CD14-positive monocyte (primary cell): Measurements from ENCODE around the gene LGALS4. TPM values are rescaled to one million over a fixed set of nuclear protein-coding genes. Genes with fewer than 3 reads are reported as not detected.
A peak's percentile ranks its signal among the peaks of the same experiment; 100 is the strongest.
"Not testable (repeated sequence)": the region's sequence is repeated elsewhere in the genome, so short reads cannot be mapped to it uniquely, and the experiment has no call there.

Source experiments
- DNase-seq, 3 donors: peaks; one replicate each; pipeline ENCODE4 v3.0.0-alpha.2; 2011 to 2022
- H2AFZ ChIP-seq: 2 replicates; pipeline ENCODE4 v1.6.0; 2012; ENCODE audit warnings: mild to moderate bottlenecking, low read depth, low read length, inconsistent platforms; ENCODE audit not compliant: insufficient read depth, poor library complexity, severe bottlenecking
- H3K27ac ChIP-seq, 2 donors: 1 replicate in 1 of 2; 2 replicates in 1 of 2; pipeline ENCODE4 v1.5.1; 2012 to 2013; ENCODE audit warnings: low read length in 2 of 2, control low read depth in 1 of 2, inconsistent platforms in 1 of 2, low read depth in 1 of 2, mild to moderate bottlenecking in 1 of 2
- H3K27me3 ChIP-seq, 2 donors: one replicate each; pipeline versions ENCODE4 v1.6.0 to v1.6.1; 2011 to 2013; ENCODE audit warnings: low read length in 2 of 2; ENCODE audit not compliant: control insufficient read depth in 2 of 2, insufficient read depth in 2 of 2
- H3K36me3 ChIP-seq, 2 donors: replicated peaks in 1 of 2; 1 replicate in 1 of 2; 2 replicates in 1 of 2; pipeline versions ENCODE4 v1.5.1 to v1.6.1; 2012 to 2013; ENCODE audit warnings: low read length in 2 of 2, control low read depth in 1 of 2, inconsistent platforms in 1 of 2, mild to moderate bottlenecking in 1 of 2; ENCODE audit not compliant: insufficient read depth in 2 of 2, control insufficient read depth in 1 of 2
- H3K4me1 ChIP-seq, 2 donors: 1 replicate in 1 of 2; 2 replicates in 1 of 2; pipeline versions ENCODE4 v1.5.1 to v1.6.1; 2012 to 2013; ENCODE audit warnings: low read length in 2 of 2, control low read depth in 1 of 2, inconsistent platforms in 1 of 2, mild to moderate bottlenecking in 1 of 2, moderate library complexity in 1 of 2; ENCODE audit not compliant: insufficient read depth in 2 of 2, control insufficient read depth in 1 of 2
- H3K4me2 ChIP-seq: replicated peaks from 2 replicates; pipeline ENCODE3; 2012; ENCODE audit warnings: low read length, moderate library complexity, mild to moderate bottlenecking; ENCODE audit not compliant: poor library complexity, severe bottlenecking; ENCODE audit errors: extremely low read depth
- H3K4me3 ChIP-seq, 3 experiments: fragments of 200-600 bp in 1 of 3; sonication (generic) in 1 of 3; replicated peaks in 1 of 3; 1 replicate in 2 of 3; 2 replicates in 1 of 3; pipeline ENCODE4 v1.5.1; 2011 to 2013; ENCODE audit warnings: low read length in 3 of 3, mild to moderate bottlenecking in 3 of 3, control low read depth in 2 of 3, low read depth in 2 of 3, inconsistent platforms in 1 of 3, moderate library complexity in 1 of 3
- H3K79me2 ChIP-seq: 2 replicates; pipeline ENCODE4 v1.6.0; 2012; ENCODE audit warnings: mild to moderate bottlenecking, control low read depth, inconsistent platforms, low read length, moderate library complexity; ENCODE audit not compliant: insufficient read depth
- H3K9ac ChIP-seq: 2 replicates; pipeline ENCODE4 v1.6.0; 2017; ENCODE audit warnings: low read length, mild to moderate bottlenecking; ENCODE audit not compliant: insufficient read depth, poor library complexity, severe bottlenecking
- H3K9me3 ChIP-seq, 2 donors: replicated peaks in 1 of 2; 1 replicate in 1 of 2; 2 replicates in 1 of 2; pipeline versions ENCODE4 v1.5.1 to v1.6.1; 2012 to 2013; ENCODE audit warnings: low read length in 2 of 2, control low read depth in 1 of 2; ENCODE audit not compliant: control insufficient read depth in 1 of 2, insufficient read depth in 1 of 2
- H4K20me1 ChIP-seq: 2 replicates; pipeline ENCODE4 v1.6.0; 2012; ENCODE audit warnings: mild to moderate bottlenecking, low read length, control low read depth, moderate library complexity; ENCODE audit not compliant: insufficient read depth
- H3K27ac Mint-ChIP-seq, 7 donors: one replicate each; pipeline ENCODE4 v1.8.0; 2020; ENCODE audit warnings: mild to moderate bottlenecking in 7 of 7, mixed read lengths in 7 of 7, moderate library complexity in 6 of 7, inconsistent platforms in 2 of 7
- H3K27me3 Mint-ChIP-seq, 3 donors: one replicate each; pipeline ENCODE4 v1.8.0; 2021 to 2022; ENCODE audit warnings: low read depth in 3 of 3, mild to moderate bottlenecking in 3 of 3, mixed read lengths in 3 of 3, moderate library complexity in 3 of 3, inconsistent platforms in 1 of 3
- H3K36me3 Mint-ChIP-seq, 2 donors: one replicate each; pipeline ENCODE4 v1.8.0; 2020; ENCODE audit warnings: mixed read lengths in 2 of 2, inconsistent platforms in 1 of 2, mild to moderate bottlenecking in 1 of 2
- H3K4me1 Mint-ChIP-seq: one replicate; pipeline ENCODE4 v1.8.0; 2020; ENCODE audit warnings: mild to moderate bottlenecking, mixed read lengths
- H3K4me3 Mint-ChIP-seq, 2 donors: one replicate each; pipeline ENCODE4 v1.8.0; 2020; ENCODE audit warnings: mild to moderate bottlenecking in 2 of 2, mixed read lengths in 2 of 2, moderate library complexity in 1 of 2
- H3K9me3 Mint-ChIP-seq, 7 donors: one replicate each; pipeline ENCODE4 v1.8.0; 2020 to 2022; ENCODE audit warnings: mixed read lengths in 7 of 7, mild to moderate bottlenecking in 6 of 7, moderate library complexity in 6 of 7, inconsistent platforms in 2 of 7
- WGBS: methylation state at CpG from one replicate; pipeline ENCODE4 v1.1.5; 2013; ENCODE audit warnings: missing lambda C conversion rate; ENCODE audit not compliant: insufficient coverage; 5-methylcytosine and 5-hydroxymethylcytosine counted together
- intact Hi-C, 2 donors: fragments of 100-400 bp; cut with micrococcal nuclease; formaldehyde crosslinking; loops; one replicate each; pipeline versions ENCODE4 v1.15.0 to v1.15.1; 2023
- polyA minus RNA-seq: library from RNA; depleted of rRNA, polyadenylated mRNA; stranded (reverse); fragments of >200 nt; gene quantifications from 2 replicates; pipeline ENCODE4 v1.2.3, GENCODE V29; 2012
- polyA plus RNA-seq, 3 donors: library from polyadenylated mRNA; depleted of rRNA in 1 of 3; unstranded in 2 of 3; stranded (reverse) in 1 of 3; fragments of 300-500 nt in 2 of 3; fragments of >200 nt in 1 of 3; fragmentation: Illumina TruSeq in 2 of 3; gene quantifications; 1 replicate in 2 of 3; 2 replicates in 1 of 3; pipeline ENCODE4 v1.2.3, GENCODE V29; 2012 to 2021
- total RNA-seq, 12 experiments: library from RNA in 1 of 12; stranded (reverse) in 1 of 12; fragments of 120-200 nt in 1 of 12; gene quantifications; one replicate each; pipeline ENCODE4 v1.2.4 and lab custom pipeline; 2013 to 2026; ENCODE audit warnings: mixed read lengths in 6 of 12, inconsistent platforms in 1 of 12
- TF ChIP-seq, protein P1 (sequence below): fragments of 200-600 bp; IDR thresholded peaks from one replicate; pipeline ENCODE4 v1.8.0; 2022; ENCODE audit warnings: antibody characterized with exemption, mild to moderate bottlenecking

The LGALS4 gene, protein sequence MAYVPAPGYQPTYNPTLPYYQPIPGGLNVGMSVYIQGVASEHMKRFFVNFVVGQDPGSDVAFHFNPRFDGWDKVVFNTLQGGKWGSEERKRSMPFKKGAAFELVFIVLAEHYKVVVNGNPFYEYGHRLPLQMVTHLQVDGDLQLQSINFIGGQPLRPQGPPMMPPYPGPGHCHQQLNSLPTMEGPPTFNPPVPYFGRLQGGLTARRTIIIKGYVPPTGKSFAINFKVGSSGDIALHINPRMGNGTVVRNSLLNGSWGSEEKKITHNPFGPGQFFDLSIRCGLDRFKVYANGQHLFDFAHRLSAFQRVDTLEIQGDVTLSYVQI
- total RNA-seq (2013) = 0.39 TPM
- polyA plus RNA-seq = 1 to 10 TPM in 1 of 3 donors, not detected in 2; 1.7 TPM
- 0.42 TPM in 1 of 2 replicates, not detected in the other for polyA minus RNA-seq
- total RNA-seq (lab: John Stamatoyannopoulos, UW) = 0.05 to 1.1 (median 0.25) reads per million in 11 experiments

DNA sequence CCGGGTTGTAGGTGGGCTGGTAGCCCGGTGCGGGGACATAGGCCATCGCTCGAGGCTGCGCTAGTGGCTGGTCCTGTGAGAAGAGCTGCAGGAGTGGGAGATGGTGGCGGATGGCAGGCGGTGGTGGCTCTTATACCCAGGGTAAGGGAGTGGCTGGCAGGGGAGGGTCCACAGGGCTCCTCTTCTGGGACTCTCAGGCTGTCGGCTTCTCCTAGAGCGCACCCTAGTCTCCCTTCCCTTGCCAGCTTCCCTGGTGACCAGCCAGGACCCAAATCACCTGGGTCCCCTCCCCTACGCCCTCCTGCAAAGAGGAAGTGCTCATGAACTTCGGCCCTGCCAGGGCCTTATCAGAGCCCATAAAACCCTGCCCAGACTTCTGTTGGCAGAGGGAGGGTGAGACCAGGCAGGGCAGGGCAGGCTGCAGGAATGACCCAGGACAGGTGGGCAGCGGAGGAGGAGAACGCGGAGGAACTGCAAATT, at the start of gene LGALS4:
LGALS4 (minus strand) TSS at position 105 of the 480 bp plus-strand sequence; CDS start at position 46, 59 bp downstream.
- 86% methylated on average over 12 of the region's 15 CpGs for WGBS
- H3K27me3 ChIP-seq = no peaks in the 10 kb centered on the region
- H3K9ac ChIP-seq = no peak within 1 kb of the TSS

DNA sequence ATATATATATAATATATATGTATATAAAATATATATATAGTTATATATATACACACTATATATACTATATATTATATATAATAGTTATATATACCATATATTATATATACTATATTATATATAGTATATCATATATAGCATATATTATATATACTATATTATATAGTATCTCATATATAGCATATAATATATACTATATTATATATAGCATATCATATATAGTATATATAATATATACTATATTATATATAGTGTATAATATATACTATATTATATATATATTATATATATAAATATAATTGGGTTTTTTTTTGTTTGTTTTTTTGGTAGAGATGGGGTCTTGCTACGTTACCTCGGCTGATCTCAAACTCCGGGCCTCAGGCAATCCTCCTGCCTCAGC, 48.6 kb upstream of the LGALS4 start:
- Histone ChIP-seq H3K79me2 (no peaks in the 10 kb centered on the region), H3K9ac (no peak overlapping the region), H3K9me3 (no peaks in the 10 kb centered on the region), H2AFZ (no peak overlapping the region), H3K27me3 (no peaks in the 10 kb centered on the region), H3K36me3 (no peaks in the 10 kb centered on the region), H3K4me2 (no peak overlapping the region), H4K20me1 (no peaks in the 10 kb centered on the region), H3K4me1 (peaks cover 27 to 36% of the 10 kb centered on the region in 2 donors), H3K4me3 (no peak overlapping the region), H3K27ac (no peak overlapping the region)
- H3K4me3 Mint-ChIP-seq = no peak overlapping the region
- peaks cover 2 to 7% (median 3%) of the 10 kb centered on the region in 3 donors for H3K27me3 Mint-ChIP-seq
- no peaks in the 10 kb centered on the region for H3K36me3 Mint-ChIP-seq
- no peak overlapping the region for H3K27ac Mint-ChIP-seq
- intact Hi-C loops = no loop called here
- TF ChIP-seq, protein P1, sequence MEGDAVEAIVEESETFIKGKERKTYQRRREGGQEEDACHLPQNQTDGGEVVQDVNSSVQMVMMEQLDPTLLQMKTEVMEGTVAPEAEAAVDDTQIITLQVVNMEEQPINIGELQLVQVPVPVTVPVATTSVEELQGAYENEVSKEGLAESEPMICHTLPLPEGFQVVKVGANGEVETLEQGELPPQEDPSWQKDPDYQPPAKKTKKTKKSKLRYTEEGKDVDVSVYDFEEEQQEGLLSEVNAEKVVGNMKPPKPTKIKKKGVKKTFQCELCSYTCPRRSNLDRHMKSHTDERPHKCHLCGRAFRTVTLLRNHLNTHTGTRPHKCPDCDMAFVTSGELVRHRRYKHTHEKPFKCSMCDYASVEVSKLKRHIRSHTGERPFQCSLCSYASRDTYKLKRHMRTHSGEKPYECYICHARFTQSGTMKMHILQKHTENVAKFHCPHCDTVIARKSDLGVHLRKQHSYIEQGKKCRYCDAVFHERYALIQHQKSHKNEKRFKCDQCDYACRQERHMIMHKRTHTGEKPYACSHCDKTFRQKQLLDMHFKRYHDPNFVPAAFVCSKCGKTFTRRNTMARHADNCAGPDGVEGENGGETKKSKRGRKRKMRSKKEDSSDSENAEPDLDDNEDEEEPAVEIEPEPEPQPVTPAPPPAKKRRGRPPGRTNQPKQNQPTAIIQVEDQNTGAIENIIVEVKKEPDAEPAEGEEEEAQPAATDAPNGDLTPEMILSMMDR = no peak
- DNase-seq = no peak
- H3K9me3 Mint-ChIP-seq = peaks cover 0 to 7% (median 0%) of the 10 kb centered on the region in 7 donors
- whole genome bisulfite sequencing = no CpG with 5 or more reads among the region's 3 CpGs
- peaks cover 43% of the 10 kb centered on the region for H3K4me1 Mint-ChIP-seq

More for the DNA sequence above, at the start of gene LGALS4:
- Mint-ChIP-seq H3K4me1 (peaks cover 4% of the 10 kb centered on the region), H3K36me3 (peaks cover 27 to 35% of the 10 kb centered on the region in 2 donors), H3K4me3 (peak within 1 kb of the TSS in 1 of 2 donors; percentile 37), H3K9me3 (peaks cover 0 to 1% (median 0%) of the 10 kb centered on the region in 7 donors), H3K27me3 (peaks cover 0 to 3% (median 0%) of the 10 kb centered on the region in 3 donors), H3K27ac (peak within 1 kb of the TSS in 1 of 7 donors; percentile 54)
- no peaks in the 10 kb centered on the region for H3K79me2 ChIP-seq
- H3K4me3 ChIP-seq = no peak within 1 kb of the TSS
- no peaks in the 10 kb centered on the region for H3K9me3 ChIP-seq
- no peak within 1 kb of the TSS for H3K27ac ChIP-seq
- no peak for DNase-seq
- H2AFZ ChIP-seq = no peak within 1 kb of the TSS
- H3K4me2 ChIP-seq = no peak within 1 kb of the TSS
- H4K20me1 ChIP-seq = no peaks in the 10 kb centered on the region
- intact Hi-C loops = no loop called here
- TF ChIP-seq, protein P1 = no peak
- peaks cover 31 to 33% of the 10 kb centered on the region in 2 donors for H3K36me3 ChIP-seq
- no peaks in the 10 kb centered on the region for H3K4me1 ChIP-seq

DNA sequence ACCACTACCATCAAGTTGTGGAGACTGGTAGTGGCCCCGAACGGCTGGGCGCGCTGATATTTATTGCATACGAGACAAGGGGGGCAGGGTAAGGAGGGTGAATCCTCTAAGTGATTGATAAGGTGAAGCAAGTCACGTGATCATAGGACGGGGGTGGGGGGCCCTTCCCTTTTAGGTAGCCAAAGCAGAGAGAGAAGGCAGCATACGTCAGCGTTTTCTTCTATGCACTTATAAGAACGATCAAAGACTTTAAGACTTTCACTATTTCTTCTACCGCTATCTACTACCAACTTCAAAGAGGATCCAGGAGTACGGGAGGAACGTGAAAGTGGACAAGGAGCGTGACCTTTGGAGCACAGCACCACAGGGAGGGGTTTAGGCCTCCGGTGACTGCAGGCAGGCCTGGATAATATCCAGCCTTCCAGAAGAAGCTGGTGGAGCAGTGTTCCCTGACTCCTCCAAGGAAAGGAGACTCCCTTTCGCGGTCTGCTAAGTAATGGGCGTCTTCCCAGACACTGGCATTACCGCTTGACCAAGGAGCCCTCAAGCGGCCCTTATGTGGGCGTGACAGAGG, 47.0 kb upstream of the LGALS4 start:
- H3K4me1 ChIP-seq = peaks cover 22 to 28% of the 10 kb centered on the region in 2 donors
- H3K27ac Mint-ChIP-seq = peak overlapping the region in 1 of 7 donors; percentile 66
- intact Hi-C loops, H3K79me2 ChIP-seq, H3K27ac ChIP-seq, H3K4me2 ChIP-seq, H3K4me3 ChIP-seq, H3K9me3 Mint-ChIP-seq, H3K27me3 Mint-ChIP-seq, H3K36me3 ChIP-seq, H3K27me3 ChIP-seq, H3K4me3 Mint-ChIP-seq, H3K36me3 Mint-ChIP-seq, H3K9me3 ChIP-seq, DNase-seq, H2AFZ ChIP-seq, H3K9ac ChIP-seq, H4K20me1 ChIP-seq: not testable (repeated sequence)
- WGBS = 100% methylated on average over 4 of the region's 21 CpGs
- peaks cover 29% of the 10 kb centered on the region for H3K4me1 Mint-ChIP-seq
